Activated T-cell treated with anti-CD3 and anti-CD28 coated beads for 24 hours (primary cell): ENCODE results near the gene MTR.

Experiments
- DNase-seq: peaks from one replicate; pipeline ENCODE4 v3.0.0-alpha.2; 2020; ENCODE audit warnings: low read depth

MTR gene

GRCh38 chr1:236779312-236779711 lies 15.8 kb upstream of the MTR start:
- DNase-seq = no peak

- no peak for DNase-seq
Observed at GRCh38 chr1:236785477-236785876, 9.6 kb upstream of the MTR start.

GRCh38 chr1:236786453-236786852 lies 8.6 kb upstream of the MTR start:
- no peak for DNase-seq

- DNase-seq = no peak
Observed at GRCh38 chr1:236794585-236795034, 482 bp upstream of the MTR start.

GRCh38 chr1:236795757-236796667 lies 920 bp downstream of the MTR start:
- DNase-seq = peak; percentile 62

GRCh38 chr1:236799001-236799400 lies 3.9 kb downstream of the MTR start:
- DNase-seq = no peak

- DNase-seq = no peak
Observed at GRCh38 chr1:236800002-236800620, 5.0 kb downstream of the MTR start.

- DNase-seq = no peak
Observed at GRCh38 chr1:236800623-236801022, 5.5 kb downstream of the MTR start.

- no peak for DNase-seq
Observed at GRCh38 chr1:236802264-236802663, 7.2 kb downstream of the MTR start.

- DNase-seq = no peak
Observed at GRCh38 chr1:236806634-236807033, 11.5 kb downstream of the MTR start.

GRCh38 chr1:236808005-236808404 lies 12.9 kb downstream of the MTR start:
- no peak for DNase-seq

- no peak for DNase-seq
Observed at GRCh38 chr1:236808564-236809130, 13.6 kb downstream of the MTR start.

GRCh38 chr1:236809148-236809547 lies 14.1 kb downstream of the MTR start:
- DNase-seq = no peak

- DNase-seq = no peak
Observed at GRCh38 chr1:236810018-236810417, 14.9 kb downstream of the MTR start.

- DNase-seq = no peak
Observed at GRCh38 chr1:236812334-236813030, 17.4 kb downstream of the MTR start.

- DNase-seq = no peak
Observed at GRCh38 chr1:236815941-236816340, 20.8 kb downstream of the MTR start.

GRCh38 chr1:236819856-236820255 lies 24.8 kb downstream of the MTR start:
- no peak for DNase-seq

GRCh38 chr1:236821091-236821627 lies 26.1 kb downstream of the MTR start:
- DNase-seq = no peak

GRCh38 chr1:236823559-236823958 lies 28.5 kb downstream of the MTR start:
- no peak for DNase-seq

- no peak for DNase-seq
Observed at GRCh38 chr1:236829085-236829484, 34.0 kb downstream of the MTR start.

GRCh38 chr1:236830116-236830515 lies 35.0 kb downstream of the MTR start:
- no peak for DNase-seq

GRCh38 chr1:236830560-236830959 lies 35.5 kb downstream of the MTR start:
- no peak for DNase-seq
